Pulmonary artery endothelial cell (primary cell): Measurements from ENCODE around the gene SIN3A. TPM values are rescaled to one million over a fixed set of nuclear protein-coding genes. Genes with fewer than 3 reads are reported as not detected.
"Not testable (repeated sequence)": the region's sequence is repeated elsewhere in the genome, so short reads cannot be mapped to it uniquely, and the experiment has no call there.

Experiments
- DNase-seq: peaks from one replicate; pipeline ENCODE4 v3.0.0-alpha.2; 2011; ENCODE audit warnings: low read depth, low spot score
- total RNA-seq: library from RNA; depleted of rRNA; stranded (reverse); fragments of >200 nt; gene quantifications from 2 replicates; pipeline ENCODE4 v1.2.3, GENCODE V29; 2014

The SIN3A gene
- total RNA-seq, 1 donor from 2014 or later: 20.8 TPM

DNA sequence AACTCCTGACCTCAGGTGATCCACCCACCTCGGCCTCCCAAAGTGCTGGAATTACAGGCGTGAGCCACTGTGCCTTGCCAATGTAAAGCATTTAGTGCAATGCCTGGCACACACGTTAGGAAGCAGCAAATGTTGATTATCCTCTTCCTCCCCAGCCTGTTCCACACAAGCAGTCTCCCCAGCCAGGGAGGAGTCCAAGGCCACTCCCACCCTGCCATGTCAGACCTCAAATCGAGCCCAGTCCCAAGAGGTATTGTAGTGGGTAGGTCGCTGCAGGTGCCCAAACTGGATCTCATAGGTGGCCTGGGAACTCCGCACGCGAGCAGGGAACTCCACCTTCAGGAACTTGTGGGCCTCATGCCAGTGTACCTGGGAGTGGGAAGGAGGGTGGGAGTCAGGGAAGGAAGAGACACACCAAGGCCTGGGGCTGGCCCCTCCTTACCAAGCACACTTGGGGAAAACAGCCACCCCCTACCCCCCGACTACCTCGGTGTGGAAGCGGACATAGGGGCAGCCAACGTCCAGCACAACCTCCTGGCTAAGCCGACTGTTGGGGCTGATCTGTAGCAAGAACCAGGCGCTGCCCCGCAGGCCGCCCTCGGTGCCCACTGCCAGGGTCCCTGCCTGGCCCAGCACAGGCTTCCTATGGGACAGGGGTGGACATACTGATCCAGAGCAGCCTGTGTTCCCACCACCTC is 93.4 kb downstream of the SIN3A start:
- no peak for DNase-seq

DNA sequence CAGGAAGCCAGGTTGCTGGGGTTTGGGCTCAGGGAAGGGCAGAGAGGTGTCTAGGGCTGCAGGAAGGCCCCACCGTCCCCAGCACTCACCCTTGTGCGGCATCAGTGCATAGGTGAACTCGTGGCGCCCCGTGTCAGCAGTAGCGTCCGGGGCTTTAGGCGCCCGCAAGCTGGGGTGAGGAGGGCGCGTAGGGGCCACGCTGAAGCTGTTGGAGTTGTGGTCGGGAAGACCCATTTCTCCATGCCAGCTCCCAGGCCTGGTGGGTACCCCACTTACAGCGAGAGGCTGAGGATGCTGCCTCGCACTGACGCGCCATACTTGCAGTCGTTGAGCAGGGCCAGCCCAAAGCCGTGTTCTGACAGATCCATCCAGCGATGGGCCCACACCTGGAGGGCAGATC is 95.0 kb downstream of the SIN3A start:
- DNase-seq: no peak

DNA sequence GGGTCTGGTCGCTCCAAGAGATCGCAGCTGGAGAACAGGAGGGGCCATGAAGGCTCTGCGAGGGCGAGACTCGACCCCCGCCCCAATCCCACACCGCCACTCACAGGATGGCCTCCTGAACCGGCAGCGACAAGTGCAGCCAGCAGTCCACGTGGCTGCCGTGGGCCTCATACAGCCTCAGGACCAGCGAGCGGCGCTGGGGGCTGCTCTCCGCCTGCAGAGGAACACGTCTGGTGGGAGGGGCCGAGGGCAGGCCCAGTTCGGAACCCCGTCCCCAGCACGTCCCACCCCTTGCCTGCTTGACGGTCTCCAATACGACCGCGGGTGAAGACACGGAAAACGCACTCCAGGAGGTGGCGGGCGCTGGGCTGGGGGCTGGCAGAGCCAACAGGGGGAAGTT is 95.5 kb downstream of the SIN3A start:
- DNase-seq: no peak

DNA sequence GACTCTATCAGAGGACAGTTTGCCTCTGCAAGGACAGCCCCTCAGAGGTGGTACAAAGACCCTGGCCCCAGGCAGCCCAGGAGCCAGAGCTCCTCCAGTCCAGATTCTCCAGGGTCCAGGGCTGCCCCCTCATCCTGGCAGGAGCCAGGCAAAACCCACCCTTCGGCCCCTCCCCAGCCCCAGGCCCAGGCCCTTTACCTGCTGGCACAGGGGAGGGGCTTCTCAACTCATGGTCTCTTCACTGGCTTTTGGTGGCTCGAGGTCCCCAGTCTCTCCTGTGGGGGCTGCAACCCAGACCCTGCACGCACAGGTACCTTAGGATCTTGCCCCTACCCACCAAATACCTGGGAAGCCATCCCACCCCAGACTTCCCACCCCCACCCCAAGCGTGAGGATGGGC is 96.1 kb downstream of the SIN3A start:
- DNase-seq: no peak

DNA sequence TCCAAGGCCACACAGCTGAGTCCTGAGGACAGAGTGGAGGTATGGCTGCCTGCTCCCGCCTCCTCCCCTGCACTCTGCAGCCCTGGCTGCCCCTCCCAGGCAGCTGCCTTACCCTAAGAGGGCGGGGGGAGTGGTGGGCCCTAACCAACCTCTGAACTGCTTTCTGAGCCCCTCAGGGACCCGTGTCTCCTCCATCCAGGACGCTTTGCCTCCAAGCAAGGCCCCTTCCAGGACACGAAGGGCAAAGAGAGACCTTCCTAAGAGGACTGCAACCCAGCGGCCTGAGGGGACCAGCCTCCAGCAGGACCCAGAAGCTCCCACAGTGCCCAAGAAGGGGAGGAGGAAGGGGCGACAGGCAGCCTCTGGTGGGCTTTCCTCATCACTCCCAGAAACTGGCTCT is 97.0 kb downstream of the SIN3A start:
- no peak for DNase-seq

DNA sequence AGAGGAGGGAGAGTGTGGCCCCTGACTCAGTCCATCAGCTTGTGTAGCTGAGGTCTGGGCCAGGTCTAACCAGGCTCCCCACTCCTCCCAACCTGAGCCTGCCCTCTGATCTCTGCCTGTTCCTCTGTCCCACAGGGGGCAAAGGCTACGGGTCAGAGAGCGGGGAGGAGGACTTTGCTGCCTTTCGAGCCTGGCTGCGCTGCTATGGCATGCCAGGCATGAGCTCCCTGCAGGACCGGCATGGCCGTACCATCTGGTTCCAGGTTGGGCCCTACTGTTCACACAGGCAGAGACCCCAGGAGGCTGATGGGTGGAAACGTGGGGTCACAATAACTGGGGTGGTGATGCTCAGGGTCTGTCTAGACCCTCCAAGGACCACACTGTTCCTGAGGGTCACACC is 97.9 kb downstream of the SIN3A start:
- no peak for DNase-seq

DNA sequence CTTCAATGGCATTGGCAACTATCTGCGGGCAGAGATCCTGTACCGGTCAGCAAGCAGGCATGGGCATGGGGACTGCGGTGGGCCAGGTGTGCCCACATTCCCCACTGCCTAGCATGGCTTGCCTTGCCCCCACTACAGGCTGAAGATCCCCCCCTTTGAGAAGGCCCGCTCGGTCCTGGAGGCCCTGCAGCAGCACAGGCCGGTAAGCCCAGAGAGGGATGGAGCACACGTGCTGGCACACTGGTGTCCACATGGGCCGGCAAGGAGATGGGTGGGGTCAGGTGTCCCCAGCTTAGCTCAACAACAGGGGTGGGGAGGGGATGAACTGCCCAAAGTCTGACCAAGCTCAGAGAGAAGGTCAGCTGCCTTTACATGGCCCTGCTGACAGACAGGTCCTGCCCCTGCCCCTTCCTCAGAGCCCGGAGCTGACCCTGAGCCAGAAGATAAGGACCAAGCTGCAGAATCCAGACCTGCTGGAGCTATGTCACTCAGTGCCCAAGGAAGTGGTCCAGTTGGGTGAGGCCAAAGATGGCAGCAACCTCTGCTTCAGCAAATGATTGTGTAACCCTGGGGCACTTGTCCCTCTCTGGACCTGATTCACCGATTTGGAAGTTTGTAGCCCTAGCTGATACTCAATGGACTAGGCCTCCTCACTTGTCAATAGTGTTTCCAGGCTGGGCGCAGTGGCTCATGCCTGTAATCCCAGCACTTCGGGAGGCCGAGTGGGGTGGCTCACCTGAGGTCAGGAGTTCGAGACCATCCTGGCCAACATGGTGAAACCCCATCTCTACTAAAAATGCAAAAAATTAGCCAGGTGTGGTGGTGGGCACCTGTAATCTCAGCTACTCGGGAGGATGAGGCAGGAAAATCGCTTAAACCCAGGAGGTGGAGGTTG is 99.1 kb downstream of the SIN3A start:
- no peak for DNase-seq

DNA sequence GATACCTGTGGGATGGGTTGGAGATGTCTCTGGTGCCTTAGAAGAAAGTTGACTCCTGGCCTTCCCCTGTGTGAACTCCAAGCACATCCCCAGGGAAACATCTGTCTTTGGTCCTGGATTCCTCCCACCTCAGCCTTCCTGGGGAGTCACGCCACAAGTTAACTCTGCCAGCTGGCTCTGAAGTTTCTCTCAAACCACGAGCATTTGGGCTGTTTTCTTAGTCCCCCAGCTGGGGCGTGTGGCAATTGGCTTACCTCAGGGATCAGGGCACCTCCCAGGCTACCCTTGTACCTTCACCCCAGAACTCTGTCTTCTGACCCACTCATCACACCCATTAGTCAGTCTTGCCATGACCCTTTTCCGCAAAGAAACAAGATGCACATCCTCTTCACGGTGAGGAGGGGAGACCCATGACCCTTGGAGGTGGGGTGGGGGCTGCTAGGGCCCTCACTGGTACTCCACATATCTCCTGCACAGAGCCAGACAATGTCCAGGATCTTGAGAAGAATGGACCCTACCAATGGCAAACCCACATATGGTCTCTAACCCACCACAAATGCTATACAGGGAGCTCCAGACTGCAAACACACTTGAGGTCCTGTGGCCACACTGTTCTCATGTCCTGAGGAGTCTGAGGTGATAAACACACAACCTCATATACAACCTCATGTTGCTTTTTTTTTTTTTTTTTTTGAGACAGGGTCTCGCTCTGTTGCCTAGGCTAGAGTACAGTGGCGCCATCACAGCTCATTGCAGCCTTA is 100.7 kb downstream of the SIN3A start:
- DNase-seq: no peak

DNA sequence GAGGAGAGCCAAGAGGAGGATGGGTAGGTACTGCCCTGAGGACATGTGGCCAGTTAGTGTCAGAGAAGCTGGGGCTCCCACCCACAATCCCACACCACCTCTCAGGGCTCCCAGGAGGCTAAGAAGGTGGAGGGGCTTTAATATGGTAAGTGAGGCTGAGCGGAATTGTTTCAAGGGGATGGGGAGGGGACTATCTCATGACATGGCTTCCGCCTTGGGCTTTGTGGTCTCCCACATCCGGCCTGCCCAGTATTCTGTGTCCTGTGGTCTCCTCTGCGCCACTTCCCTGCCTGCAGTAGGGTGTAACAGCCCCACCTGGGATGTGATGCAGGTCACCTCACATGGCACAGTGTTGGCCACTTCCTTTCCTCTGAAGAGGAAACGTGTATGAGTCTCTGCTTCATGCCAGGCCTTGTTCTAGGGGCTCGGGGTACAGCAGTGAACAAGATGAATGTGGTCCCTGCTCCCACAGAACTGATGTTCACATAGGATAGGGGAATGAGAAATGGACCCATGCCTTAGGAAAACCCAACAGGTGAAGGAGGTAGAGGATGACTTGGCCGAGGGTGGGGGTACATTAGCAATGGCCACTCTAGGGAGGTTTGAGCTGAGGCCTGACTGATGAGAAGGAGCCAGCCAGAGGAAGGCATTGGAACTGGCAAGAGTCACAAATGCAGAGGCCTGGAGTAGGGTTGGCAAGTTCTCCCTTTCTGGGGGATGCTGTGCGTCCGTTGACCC is 101.5 kb downstream of the SIN3A start:
- DNase-seq: no peak

DNA sequence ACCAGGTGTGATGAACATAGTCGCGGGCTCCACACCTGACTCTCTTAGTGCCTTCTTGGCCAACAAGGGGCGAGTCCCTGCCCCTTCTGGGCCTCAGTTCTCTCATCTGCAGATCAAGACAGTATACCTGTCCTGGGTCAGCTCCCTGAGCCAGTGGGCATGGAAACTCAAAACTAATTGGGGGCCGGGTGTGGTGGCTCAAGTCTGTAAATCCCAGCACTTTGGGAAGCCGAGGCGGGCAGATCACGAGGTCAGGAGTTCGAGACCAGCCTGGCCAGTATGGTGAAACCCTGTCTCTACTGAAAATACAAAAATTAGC is 102.2 kb downstream of the SIN3A start:
- DNase-seq: not testable (repeated sequence)

DNA sequence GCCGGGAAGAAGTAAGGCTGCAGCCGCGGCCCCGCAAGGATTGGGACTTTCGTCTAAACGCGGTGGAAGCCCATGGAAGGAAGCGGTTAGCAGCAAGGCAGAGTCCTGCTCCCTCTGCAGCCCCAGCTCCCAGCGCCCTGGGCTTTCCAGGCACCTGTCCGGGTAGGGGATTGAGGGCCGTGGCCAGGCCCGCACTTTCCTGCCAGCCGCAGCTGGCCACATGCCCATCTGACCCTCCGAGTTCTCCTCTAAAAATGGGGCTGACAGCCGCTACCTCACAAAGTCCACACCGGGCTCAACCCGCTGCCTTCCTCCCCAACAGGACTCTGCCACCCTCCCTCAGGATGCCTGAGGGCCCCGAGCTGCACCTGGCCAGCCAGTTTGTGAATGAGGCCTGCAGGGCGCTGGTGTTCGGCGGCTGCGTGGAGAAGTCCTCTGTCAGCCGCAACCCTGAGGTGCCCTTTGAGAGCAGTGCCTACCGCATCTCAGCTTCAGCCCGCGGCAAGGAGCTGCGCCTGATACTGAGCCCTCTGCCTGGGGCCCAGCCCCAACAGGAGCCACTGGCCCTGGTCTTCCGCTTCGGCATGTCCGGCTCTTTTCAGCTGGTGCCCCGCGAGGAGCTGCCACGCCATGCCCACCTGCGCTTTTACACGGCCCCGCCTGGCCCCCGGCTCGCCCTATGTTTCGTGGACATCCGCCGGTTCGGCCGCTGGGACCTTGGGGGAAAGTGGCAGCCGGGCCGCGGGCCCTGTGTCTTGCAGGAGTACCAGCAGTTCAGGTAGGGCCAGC is 102.7 kb downstream of the SIN3A start:
- DNase-seq: no peak

DNA sequence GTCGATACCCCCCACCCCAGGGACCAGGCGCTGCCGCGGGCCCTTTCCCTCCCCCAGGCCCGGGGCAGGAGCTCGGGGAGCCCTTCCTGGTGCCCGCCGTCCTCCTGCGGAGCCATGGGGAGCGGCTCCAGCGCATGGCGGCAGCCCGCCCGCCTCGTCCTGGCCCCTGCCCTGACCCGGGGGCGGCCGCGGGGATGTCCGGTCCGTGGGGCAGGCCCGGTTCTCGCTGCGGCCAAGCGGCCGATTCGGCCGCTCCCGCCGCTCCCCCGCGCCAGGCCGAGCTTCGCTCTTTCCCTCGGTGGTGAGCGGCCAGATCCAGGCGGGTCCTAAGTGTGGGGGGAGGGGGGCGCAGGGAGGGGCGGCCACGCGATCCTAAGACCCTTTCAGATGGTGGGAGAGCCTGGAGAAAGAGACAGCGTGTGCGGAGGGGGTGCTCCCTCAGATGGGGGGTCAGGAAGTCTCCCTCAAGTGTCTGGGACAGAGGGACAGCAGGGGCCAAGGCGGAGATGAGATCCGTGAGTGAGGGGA is 103.4 kb downstream of the SIN3A start:
- no peak for DNase-seq

DNA sequence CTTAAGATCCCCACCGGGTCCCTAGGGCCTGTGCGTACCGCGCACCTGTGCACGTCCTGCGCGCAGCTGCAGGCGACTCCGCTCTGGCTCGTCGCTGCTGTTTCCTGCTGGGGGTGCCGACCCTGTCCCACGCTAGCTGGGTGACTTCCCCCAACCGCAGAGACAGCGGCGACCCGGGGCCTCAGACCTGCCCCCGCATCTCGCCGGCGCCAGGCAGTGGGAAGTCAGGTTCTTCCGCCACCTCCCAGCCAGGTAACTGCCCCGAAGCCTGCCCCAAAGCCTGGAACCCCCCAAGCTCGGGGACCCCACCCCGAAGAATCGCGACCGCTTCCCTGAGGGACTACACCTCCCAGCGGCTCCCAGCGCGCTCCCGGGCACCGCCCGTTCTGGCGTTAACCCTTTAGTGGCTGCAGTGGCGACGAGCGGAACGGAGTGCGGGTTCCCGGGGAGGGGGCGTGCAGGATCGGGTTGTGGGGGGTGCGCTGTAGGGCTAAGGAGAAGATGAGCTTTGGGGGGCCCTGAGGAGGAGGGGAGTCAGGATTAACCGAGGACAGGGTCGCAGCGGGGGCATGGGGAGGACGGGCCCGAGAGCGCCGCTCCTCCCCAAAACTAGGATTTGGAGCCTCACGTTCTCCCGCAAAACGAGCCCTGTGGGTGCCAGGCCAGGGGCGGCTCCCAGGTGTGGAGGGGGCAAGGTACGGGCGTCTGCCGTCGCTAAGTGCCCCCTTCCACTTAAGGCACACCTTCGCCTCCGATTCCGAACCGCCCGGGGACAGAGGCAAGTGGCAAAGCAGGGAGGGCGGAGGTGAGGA is 104.1 kb downstream of the SIN3A start:
- DNase-seq: no peak

DNA sequence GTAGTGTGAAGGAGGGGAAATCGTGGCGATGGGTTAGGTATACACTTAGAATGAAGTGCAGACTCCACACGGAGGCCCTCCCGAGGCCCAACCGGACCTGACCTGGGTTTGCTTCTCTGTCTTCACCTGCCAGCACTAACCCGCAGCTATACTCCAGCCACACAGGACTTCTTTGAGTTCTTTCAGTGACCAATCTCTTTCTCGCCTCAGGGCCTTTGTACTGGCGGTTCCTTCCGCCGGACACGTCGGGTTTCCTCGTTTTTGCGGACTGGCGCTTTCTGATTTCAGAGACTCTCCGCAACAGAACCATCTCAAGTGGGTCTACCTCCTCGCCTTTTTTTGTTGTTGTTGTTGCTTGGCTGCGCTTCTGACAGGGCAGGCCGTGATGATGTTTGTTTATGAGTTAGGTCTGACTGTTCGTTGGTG is 104.7 kb downstream of the SIN3A start, which contains the start of gene NEIL1:
TSS of gene NEIL1 (plus strand) at position 244 of the 426 bp plus-strand sequence. CDS start 1,867 bp downstream, outside the sequence.
- no peak for DNase-seq

DNA sequence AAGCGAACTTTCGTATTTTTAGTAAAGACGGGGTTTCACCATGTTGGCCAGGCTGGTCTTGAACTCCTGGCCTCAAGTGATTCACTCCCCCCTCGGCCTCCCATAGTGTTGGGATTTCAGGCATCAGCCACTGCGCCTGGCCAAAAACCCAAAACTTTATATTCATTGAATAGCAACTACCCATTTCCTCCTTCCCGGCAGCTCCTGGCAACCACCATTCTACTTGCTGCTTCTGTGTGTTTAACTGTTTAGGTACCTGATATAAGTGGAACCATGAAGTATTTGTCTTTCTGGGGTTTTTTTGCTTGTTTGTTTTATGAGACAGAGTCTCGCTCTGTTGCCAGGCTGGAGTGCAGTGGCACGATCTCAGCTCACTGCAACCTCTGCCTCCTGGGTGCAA is 107.5 kb downstream of the SIN3A start:
- DNase-seq: not testable (repeated sequence)

DNA sequence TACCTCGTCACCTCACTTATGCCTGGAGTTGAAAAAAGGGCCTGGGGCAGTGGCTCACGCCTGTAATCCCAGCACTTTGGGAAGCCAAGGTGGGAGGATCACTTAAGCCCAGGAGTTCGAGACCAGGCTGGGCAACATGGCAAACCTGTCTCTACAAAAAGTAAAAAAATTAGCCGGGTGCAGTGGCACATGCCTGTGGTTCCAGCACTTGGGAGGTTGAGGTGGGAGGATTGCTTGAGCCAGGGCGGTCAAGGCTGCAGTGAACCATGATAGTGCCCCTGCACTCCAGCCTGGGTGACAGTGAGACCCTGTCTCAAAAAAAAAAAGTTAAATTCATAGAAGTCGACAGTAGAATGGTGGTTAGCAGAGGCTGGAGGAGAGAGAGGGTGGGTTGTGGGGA is 109.3 kb downstream of the SIN3A start:
- no peak for DNase-seq

DNA sequence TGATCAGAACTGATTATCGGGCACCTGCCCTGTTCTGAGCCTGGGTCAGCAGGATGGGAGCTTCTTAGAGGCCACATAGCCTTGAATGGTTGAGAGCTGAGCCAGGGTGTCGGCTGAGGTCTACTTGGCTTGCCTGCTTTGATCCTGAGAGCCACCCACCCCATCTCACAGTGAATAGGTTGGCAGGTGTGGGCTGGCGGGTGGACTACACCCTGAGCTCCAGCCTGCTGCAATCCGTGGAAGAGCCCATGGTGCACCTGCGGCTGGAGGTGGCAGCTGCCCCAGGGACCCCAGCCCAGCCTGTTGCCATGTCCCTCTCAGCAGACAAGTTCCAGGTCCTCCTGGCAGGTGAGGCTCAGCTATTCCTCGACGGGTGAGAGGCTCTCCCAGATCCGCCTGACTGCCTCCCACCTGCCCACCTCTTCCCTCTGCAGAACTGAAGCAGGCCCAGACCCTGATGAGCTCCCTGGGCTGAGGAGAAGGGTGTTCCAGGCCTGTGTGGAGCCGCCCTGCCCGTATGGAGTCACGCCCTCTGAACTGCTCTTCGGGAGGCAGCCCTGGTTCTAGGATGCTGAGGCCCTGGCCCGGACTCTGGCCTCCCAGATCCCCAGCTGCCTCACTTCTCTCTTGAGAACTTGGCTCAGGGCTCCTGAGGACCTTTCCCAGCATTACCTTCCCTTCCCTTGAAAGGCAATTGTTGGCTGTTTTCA is 111.8 kb downstream of the SIN3A start:
- no peak for DNase-seq

DNA sequence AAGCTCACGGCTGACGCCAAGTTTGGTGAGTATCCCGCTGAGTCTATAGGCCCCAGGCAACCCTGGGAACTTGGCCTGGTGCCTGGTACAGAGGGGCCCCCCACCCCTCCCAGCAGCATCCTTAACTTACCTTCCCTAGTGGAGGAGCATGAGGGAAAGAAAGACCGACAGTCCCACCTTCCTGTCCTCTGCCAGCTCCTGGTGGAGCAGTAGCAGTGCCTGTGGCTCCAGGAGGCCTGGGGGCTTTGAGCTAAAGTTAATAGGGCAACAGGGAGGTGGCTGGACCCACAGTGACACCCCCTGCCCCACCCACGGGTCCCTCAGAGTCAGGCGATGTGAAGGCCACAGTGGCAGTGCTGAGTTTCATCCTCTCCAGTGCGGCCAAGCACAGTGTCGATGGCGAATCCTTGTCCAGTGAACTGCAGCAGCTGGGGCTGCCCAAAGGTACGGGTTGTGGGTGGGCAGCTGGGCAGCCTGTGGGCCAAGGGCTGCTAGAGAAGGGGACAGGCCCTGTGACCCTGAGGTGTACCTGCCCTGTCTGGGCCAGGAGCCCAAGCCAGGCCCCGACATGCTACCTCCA is 112.7 kb downstream of the SIN3A start:
- DNase-seq: no peak
